Gastrocnemius medialis (tissue), 4 donors: ENCODE results near the gene EEF1A2.

ENCODE experiments used
- POLR2A ChIP-seq, 2 donors: fragments of 450-650 bp; IDR thresholded peaks; one replicate each; pipeline ENCODE4 v1.6.1; 2017; ENCODE audit warnings: antibody characterized with exemption in 2 of 2, mild to moderate bottlenecking in 2 of 2, moderate library complexity in 2 of 2
- TF ChIP-seq, protein P1 (sequence below), 5 experiments: fragments of 450-650 bp in 3 of 5; fragments of 200-600 bp in 2 of 5; sonication (generic) in 2 of 5; IDR thresholded peaks in 4 of 5; conservative IDR thresholded peaks in 1 of 5; 1 replicate in 4 of 5; 2 replicates in 1 of 5; pipeline ENCODE4 v1.5.1; 2016 to 2019; ENCODE audit warnings: antibody characterized with exemption in 5 of 5, mild to moderate bottlenecking in 3 of 5, moderate library complexity in 3 of 5

DNA sequence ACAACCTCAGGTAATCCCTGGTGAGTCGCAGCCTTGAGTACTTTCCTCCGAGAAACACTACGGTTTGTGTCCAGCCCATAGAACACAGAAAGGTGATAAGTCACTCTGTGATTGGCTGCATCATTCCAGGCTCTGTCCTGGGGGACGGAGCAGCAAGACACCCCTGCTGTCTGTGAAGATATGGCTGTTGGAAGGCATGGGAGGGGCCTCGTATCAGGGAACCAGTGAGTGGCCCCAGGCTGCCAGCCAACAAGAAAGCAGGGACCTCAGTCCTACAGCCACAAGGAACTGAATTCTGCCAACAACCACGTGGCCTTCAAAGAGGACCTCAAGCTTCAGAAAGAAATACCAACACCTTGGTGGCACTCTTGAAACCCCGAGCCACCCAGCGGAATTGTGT, 6.4 kb upstream of the EEF1A2 start:
- TF ChIP-seq, protein P1, sequence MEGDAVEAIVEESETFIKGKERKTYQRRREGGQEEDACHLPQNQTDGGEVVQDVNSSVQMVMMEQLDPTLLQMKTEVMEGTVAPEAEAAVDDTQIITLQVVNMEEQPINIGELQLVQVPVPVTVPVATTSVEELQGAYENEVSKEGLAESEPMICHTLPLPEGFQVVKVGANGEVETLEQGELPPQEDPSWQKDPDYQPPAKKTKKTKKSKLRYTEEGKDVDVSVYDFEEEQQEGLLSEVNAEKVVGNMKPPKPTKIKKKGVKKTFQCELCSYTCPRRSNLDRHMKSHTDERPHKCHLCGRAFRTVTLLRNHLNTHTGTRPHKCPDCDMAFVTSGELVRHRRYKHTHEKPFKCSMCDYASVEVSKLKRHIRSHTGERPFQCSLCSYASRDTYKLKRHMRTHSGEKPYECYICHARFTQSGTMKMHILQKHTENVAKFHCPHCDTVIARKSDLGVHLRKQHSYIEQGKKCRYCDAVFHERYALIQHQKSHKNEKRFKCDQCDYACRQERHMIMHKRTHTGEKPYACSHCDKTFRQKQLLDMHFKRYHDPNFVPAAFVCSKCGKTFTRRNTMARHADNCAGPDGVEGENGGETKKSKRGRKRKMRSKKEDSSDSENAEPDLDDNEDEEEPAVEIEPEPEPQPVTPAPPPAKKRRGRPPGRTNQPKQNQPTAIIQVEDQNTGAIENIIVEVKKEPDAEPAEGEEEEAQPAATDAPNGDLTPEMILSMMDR (IDR thresholded peaks at IDR 0.05 in 4 of 5, conservative IDR thresholded peaks at IDR 0.05 in 1 of 5) = no peak
- TF ChIP-seq POLR2A (IDR thresholded peaks at IDR 0.05) = no peak
